Bronchial epithelial cell (primary cell): ENCODE results near the gene ARHGDIA. TPM values are rescaled to one million over a fixed set of nuclear protein-coding genes. Genes with fewer than 3 reads are reported as not detected.

Source experiments
- DNase-seq: peaks from one replicate; pipeline ENCODE4 v3.0.0-alpha.2; 2010; ENCODE audit warnings: low read depth
- FAIRE-seq: peaks from 2 replicates; lab custom pipeline; 2011; peaks lifted over from hg19 to GRCh38; lab: Jason Lieb, UNC
- H3K27me3 ChIP-seq: 2 replicates; pipeline ENCODE4 v1.5.1; 2011; ENCODE audit warnings: low read length; ENCODE audit not compliant: control insufficient read depth, insufficient read depth
- H3K36me3 ChIP-seq: 2 replicates; pipeline ENCODE4 v1.5.1; 2011; ENCODE audit warnings: low read length; ENCODE audit not compliant: control insufficient read depth, insufficient read depth
- H3K4me3 ChIP-seq: 2 replicates; pipeline ENCODE4 v1.5.1; 2011; ENCODE audit warnings: mild to moderate bottlenecking, low read depth, low read length, control low read depth
- total RNA-seq: library from RNA; depleted of rRNA; stranded (reverse); fragments of >200 nt; gene quantifications from 2 replicates; pipeline ENCODE4 v1.2.1, GENCODE V29; 2014
- TF ChIP-seq, protein P1 (sequence below): IDR thresholded peaks from 2 replicates; pipeline ENCODE4 v1.5.1; 2011; ENCODE audit warnings: mild to moderate bottlenecking, moderate library complexity, low read length, control low read depth, inconsistent platforms; ENCODE audit not compliant: insufficient read depth, severe bottlenecking

ARHGDIA gene
- total RNA-seq, 1 donor from 2014 or later, result 57.4 TPM

DNA sequence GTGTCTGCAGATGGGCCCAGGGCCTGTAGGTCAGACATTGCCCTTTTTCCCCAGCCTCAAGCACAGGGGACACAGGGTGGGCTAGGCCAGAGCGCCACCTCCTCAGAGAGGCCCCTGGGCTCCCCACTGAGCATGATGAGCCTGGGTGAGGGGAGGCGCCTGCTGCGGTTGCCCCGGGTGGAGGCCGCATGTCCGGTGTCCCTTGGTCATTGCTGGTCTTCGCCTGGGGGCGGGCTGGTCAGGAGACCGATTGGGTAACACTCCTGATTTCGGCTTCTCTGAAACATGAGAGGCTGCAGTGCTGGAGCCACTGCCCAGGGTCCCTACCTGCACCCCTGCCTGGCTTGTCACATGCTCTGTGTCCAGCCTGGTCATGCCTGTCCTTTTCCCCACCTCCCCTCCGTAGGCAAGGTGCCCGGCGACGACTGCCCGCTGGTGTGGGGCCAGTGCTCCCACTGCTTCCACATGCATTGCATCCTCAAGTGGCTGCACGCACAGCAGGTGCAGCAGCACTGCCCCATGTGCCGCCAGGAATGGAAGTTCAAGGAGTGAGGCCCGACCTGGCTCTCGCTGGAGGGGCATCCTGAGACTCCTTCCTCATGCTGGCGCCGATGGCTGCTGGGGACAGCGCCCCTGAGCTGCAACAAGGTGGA is 28.5 kb upstream of the ARHGDIA start:
- TF ChIP-seq, protein P1, sequence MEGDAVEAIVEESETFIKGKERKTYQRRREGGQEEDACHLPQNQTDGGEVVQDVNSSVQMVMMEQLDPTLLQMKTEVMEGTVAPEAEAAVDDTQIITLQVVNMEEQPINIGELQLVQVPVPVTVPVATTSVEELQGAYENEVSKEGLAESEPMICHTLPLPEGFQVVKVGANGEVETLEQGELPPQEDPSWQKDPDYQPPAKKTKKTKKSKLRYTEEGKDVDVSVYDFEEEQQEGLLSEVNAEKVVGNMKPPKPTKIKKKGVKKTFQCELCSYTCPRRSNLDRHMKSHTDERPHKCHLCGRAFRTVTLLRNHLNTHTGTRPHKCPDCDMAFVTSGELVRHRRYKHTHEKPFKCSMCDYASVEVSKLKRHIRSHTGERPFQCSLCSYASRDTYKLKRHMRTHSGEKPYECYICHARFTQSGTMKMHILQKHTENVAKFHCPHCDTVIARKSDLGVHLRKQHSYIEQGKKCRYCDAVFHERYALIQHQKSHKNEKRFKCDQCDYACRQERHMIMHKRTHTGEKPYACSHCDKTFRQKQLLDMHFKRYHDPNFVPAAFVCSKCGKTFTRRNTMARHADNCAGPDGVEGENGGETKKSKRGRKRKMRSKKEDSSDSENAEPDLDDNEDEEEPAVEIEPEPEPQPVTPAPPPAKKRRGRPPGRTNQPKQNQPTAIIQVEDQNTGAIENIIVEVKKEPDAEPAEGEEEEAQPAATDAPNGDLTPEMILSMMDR, result no peak
- Histone ChIP-seq H3K36me3 (peaks cover 19% of the 10 kb centered on the region), H3K27me3 (no peaks in the 10 kb centered on the region), H3K4me3 (no peak overlapping the region)
- DNase-seq, result no peak
- no peak for FAIRE-seq

DNA sequence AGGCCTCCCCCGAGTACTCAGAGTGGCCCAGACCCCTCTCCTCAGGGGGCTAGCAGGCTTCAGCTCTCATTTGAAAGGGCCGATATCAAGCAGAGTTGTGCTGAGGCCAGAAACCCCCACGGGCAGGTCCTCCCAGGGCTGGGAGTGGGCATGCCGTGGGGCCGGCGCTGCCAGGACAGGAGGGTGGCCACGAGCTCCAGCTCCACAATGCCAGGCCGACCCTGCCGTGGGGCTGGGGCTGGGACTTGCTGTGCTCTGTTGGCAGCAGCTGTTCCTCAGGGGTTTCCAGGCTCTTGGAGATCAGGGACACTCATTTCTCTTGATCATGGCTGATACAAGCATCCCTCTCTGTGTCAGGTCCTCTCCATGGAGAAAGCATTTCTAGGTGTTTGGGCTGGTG is 27.7 kb upstream of the ARHGDIA start:
- FAIRE-seq, result no peak
- peaks cover 18% of the 10 kb centered on the region for H3K36me3 ChIP-seq
- no peak overlapping the region for H3K4me3 ChIP-seq
- TF ChIP-seq, protein P1, result no peak
- no peak for DNase-seq
- H3K27me3 ChIP-seq, result no peaks in the 10 kb centered on the region

DNA sequence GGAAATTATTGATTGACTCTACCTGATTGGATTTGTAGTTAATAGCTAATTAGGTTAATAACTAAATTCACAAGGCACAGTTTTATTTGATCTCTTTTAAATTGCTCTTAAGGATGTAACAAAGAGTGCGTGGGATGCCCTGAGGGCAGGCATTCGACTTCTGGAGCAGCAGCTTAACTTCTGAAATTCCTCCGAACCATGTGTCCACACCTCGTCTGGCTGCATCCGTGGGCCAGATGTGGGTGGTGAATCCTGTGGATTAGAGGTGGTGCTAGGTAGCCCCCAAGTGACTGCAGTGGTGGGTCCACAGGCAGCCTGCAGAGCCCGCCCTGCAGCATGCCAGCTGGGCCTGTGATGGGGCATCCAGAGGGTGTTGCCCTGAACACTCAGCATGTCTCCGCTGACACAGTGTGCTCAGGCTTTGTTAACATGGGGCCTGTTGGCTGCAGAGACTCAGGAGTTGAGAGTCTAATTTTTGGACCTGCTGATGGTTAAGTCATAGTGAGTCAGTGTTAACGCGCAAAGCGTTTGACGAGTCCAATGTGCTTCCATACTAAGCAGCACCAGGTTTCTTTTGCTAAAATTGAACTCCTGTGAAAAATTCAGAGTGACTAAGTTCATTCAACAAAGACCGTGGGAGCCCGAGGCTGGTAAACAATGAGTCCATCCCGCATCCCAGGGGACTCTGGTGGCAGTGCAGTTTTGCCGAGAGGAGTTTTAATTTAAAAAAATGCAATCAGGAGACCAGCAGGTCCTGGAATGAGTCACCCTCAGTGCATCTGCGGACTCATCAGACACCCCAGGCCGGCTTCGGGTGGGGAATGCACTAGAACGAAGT is 27.1 kb upstream of the ARHGDIA start:
- H3K36me3 ChIP-seq, result peaks cover 20% of the 10 kb centered on the region
- TF ChIP-seq, protein P1, result no peak
- FAIRE-seq, result no peak

DNA sequence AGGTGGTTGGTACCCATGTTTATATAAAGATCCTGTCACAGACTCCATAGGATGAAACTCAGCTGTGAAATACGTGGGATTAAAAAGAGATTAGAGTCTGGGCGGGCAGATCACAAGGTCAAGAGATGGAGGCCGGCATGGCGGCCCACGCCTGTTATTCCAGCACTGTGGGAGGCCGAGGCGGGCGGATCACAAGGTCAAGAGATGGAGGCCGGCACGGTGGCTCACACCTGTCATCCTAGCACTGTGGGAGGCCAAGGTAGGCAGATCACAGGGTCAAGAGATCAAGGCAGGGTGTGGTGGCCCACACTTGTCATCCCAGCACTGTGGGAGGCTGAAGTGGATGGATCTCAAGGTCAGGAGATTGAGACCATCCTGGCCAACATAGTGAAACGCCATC is 24.3 kb upstream of the ARHGDIA start:
- H3K27me3 ChIP-seq, result no peaks in the 10 kb centered on the region
- TF ChIP-seq, protein P1, result no peak
- DNase-seq, result no peak
- no peak overlapping the region for H3K4me3 ChIP-seq
- H3K36me3 ChIP-seq, result peaks cover 21% of the 10 kb centered on the region
- no peak for FAIRE-seq

More for the DNA sequence above, 27.1 kb upstream of the ARHGDIA start:
- peak; percentile 91 for DNase-seq
- Histone ChIP-seq H3K4me3 (no peak overlapping the region), H3K27me3 (no peaks in the 10 kb centered on the region)

DNA sequence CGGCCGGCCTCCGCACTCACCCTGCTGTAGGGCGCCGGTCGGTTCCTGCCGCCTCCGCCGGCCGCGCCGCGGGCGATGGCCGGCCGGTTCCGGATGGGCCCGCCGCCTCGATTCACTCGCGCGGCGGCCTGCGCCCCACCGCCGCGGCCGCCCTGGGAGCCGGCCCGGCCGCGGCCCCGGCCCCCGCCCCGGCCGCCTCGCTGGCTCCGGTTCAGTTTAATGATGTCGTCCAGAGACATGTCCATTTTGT is 20.1 kb upstream of the ARHGDIA start:
- Histone ChIP-seq H3K36me3 (peaks cover 31% of the 10 kb centered on the region), H3K4me3 (peak overlapping the region; percentile 64), H3K27me3 (no peaks in the 10 kb centered on the region)
- TF ChIP-seq, protein P1, result no peak
- FAIRE-seq, result no peak
- DNase-seq, result no peak
